Endodermal cell (in vitro differentiated cells): ENCODE data around the gene MYRF. TPM values are rescaled to one million over a fixed set of nuclear protein-coding genes. Genes with fewer than 3 reads are reported as not detected.

Source experiments
- DNase-seq: peaks from one replicate; pipeline ENCODE4 v3.0.0-alpha.2; 2017
- H3K27ac ChIP-seq: 2 replicates; pipeline ENCODE4 v1.5.1; 2013; ENCODE audit warnings: mild to moderate bottlenecking, low read depth, low read length, moderate library complexity
- H3K27me3 ChIP-seq: 2 replicates; pipeline ENCODE4 v1.6.1; 2013; ENCODE audit warnings: mild to moderate bottlenecking, low read length, moderate library complexity; ENCODE audit not compliant: insufficient read depth, control insufficient read depth, poor library complexity, severe bottlenecking
- H3K36me3 ChIP-seq: 2 replicates; pipeline ENCODE4 v1.7.0; 2013; ENCODE audit warnings: mild to moderate bottlenecking, low read length, moderate library complexity; ENCODE audit not compliant: control insufficient read depth, insufficient read depth
- H3K4me1 ChIP-seq: one replicate; pipeline ENCODE4 v1.7.0; 2013; ENCODE audit warnings: low read length; ENCODE audit not compliant: control insufficient read depth, insufficient read depth
- H3K4me3 ChIP-seq: 2 replicates; pipeline ENCODE4 v1.5.1; 2013; ENCODE audit warnings: mild to moderate bottlenecking, low read length, moderate library complexity
- H3K9ac ChIP-seq: 2 replicates; pipeline ENCODE4 v1.6.1; 2013; ENCODE audit warnings: mild to moderate bottlenecking, low read length, moderate library complexity; ENCODE audit not compliant: poor library complexity, severe bottlenecking; ENCODE audit errors: extremely low read depth
- H3K9me3 ChIP-seq: 2 replicates; pipeline ENCODE4 v1.6.1; 2013; ENCODE audit warnings: mild to moderate bottlenecking, low read length, moderate library complexity; ENCODE audit not compliant: control insufficient read depth
- H3K27ac Mint-ChIP-seq: 2 replicates; pipeline ENCODE4 v1.8.0; 2020; ENCODE audit warnings: mixed read lengths
- H3K27me3 Mint-ChIP-seq: 2 replicates; pipeline ENCODE4 v1.8.0; 2021; ENCODE audit warnings: mild to moderate bottlenecking, mixed read lengths; ENCODE audit not compliant: insufficient read depth
- H3K36me3 Mint-ChIP-seq: 2 replicates; pipeline ENCODE4 v1.8.0; 2020; ENCODE audit warnings: low read depth, mixed read lengths
- H3K4me1 Mint-ChIP-seq: 2 replicates; pipeline ENCODE4 v1.8.0; 2020; ENCODE audit warnings: mixed read lengths
- H3K4me3 Mint-ChIP-seq: 2 replicates; pipeline ENCODE4 v1.8.0; 2020; ENCODE audit warnings: mild to moderate bottlenecking, moderate library complexity, mixed read lengths
- H3K9me3 Mint-ChIP-seq: 2 replicates; pipeline ENCODE4 v1.8.0; 2020; ENCODE audit warnings: mild to moderate bottlenecking, mixed read lengths
- WGBS, 2 experiments: methylation state at CpG; one replicate each; pipeline versions ENCODE4 v1.1.5 to v1.1.7; 2013; ENCODE audit warnings: missing lambda C conversion rate in 2 of 2, mixed read lengths in 1 of 2; ENCODE audit not compliant: insufficient coverage in 1 of 2, insufficient read length in 1 of 2; 5-methylcytosine and 5-hydroxymethylcytosine counted together
- total RNA-seq, 2 donors: library from RNA; stranded (reverse); fragmentation: NEBNext Ultra II Directional in 1 of 2; extraction: Animal tissue kit (Norgen Biotek cat#: 25700) in 1 of 2; gene quantifications; 2 replicates in 1 of 2; 3 replicates in 1 of 2; pipeline ENCODE4 v1.2.1, GENCODE V29; 2021
- TF ChIP-seq, protein P1 (sequence below): fragments of 200-600 bp; sonication (generic); conservative IDR thresholded peaks from 2 replicates; pipeline ENCODE4 v1.5.0; 2021; ENCODE audit warnings: antibody characterized with exemption, mild to moderate bottlenecking

The MYRF gene
- total RNA-seq, 2 donors from 2014 or later: 30.3 to 61.7 TPM

DNA sequence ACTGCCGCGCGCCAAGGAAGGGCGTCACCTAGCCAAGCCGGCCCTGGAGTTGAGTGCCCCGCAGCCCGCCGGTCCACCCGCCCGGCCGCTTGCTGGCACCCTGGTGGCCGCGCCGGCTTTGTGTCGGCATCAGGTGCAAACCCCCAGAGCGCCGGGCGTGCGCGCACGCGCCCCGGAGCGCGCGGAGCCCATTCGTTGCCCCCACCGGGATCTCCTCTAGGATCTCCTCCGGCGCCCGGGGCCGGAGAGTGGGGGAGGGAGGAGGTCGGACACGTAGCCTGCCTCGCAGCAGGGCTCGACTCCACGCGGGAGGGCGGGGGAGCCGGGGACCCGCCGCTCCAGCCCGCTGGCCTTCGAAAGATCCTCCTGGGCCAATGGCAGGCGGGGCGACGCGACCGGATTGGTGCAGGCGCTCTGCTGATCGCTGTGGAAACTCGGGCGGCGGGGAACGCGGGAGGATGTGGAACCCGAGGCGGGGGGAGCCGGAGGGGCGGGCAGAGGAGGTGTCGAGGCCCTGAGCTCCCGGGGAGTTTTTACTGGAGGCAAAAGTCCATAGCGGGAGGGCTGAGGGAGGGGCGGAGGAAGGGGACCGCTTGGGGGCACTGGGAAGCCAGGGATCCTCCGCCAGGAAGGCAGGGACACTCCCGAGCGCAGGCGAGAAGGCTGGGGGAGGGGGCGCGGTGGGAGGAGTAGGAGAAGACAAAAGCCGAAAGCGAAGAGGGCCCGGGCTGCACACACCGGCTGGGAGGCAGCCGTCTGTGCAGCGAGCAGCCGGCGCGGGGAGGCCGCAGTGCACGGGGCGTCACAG is 75.3 kb downstream of the MYRF start, which contains the start of gene FADS2:
Gene FADS2 (plus strand): TSS at position 730 of the 808 bp plus-strand sequence. CDS start 91 bp downstream, outside the sequence.
- DNase-seq: peak; percentile 98
- Mint-ChIP-seq H3K36me3 (peaks cover 14% of the 10 kb centered on the region), H3K4me3 (peak within 1 kb of the TSS; percentile 91), H3K27me3 (no peaks in the 10 kb centered on the region), H3K4me1 (peaks cover 36% of the 10 kb centered on the region), H3K27ac (peak within 1 kb of the TSS; percentile 95), H3K9me3 (no peaks in the 10 kb centered on the region)
- H3K36me3 ChIP-seq: peaks cover 14% of the 10 kb centered on the region
- peaks cover 8% of the 10 kb centered on the region for H3K4me1 ChIP-seq
- H3K9me3 ChIP-seq: no peaks in the 10 kb centered on the region
- H3K27me3 ChIP-seq: no peaks in the 10 kb centered on the region
- H3K4me3 ChIP-seq: peak within 1 kb of the TSS; percentile 98
- WGBS, 2 experiments: 0% methylated on average over 15 to 83 of the region's 83 CpGs
- peak within 1 kb of the TSS; percentile 94 for H3K27ac ChIP-seq
- H3K9ac ChIP-seq: peak within 1 kb of the TSS; percentile 86
- TF ChIP-seq, protein P1, sequence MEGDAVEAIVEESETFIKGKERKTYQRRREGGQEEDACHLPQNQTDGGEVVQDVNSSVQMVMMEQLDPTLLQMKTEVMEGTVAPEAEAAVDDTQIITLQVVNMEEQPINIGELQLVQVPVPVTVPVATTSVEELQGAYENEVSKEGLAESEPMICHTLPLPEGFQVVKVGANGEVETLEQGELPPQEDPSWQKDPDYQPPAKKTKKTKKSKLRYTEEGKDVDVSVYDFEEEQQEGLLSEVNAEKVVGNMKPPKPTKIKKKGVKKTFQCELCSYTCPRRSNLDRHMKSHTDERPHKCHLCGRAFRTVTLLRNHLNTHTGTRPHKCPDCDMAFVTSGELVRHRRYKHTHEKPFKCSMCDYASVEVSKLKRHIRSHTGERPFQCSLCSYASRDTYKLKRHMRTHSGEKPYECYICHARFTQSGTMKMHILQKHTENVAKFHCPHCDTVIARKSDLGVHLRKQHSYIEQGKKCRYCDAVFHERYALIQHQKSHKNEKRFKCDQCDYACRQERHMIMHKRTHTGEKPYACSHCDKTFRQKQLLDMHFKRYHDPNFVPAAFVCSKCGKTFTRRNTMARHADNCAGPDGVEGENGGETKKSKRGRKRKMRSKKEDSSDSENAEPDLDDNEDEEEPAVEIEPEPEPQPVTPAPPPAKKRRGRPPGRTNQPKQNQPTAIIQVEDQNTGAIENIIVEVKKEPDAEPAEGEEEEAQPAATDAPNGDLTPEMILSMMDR: peak; percentile 41

DNA sequence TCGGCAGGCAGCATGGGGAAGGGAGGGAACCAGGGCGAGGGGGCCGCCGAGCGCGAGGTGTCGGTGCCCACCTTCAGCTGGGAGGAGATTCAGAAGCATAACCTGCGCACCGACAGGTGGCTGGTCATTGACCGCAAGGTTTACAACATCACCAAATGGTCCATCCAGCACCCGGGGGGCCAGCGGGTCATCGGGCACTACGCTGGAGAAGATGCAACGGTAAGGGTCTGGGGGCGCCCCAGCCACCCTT is 75.9 kb downstream of the MYRF start:
- no peaks in the 10 kb centered on the region for H3K27me3 ChIP-seq
- Mint-ChIP-seq H3K27ac (peak overlapping the region; percentile 95), H3K4me3 (peak overlapping the region; percentile 91), H3K36me3 (peaks cover 13% of the 10 kb centered on the region), H3K4me1 (peaks cover 41% of the 10 kb centered on the region), H3K27me3 (no peaks in the 10 kb centered on the region), H3K9me3 (no peaks in the 10 kb centered on the region)
- peaks cover 8% of the 10 kb centered on the region for H3K4me1 ChIP-seq
- no peaks in the 10 kb centered on the region for H3K9me3 ChIP-seq
- peak overlapping the region; percentile 98 for H3K4me3 ChIP-seq
- DNase-seq: no peak
- WGBS, 2 experiments: 0 to 2% methylated on average over 10 to 16 of the region's 16 CpGs
- TF ChIP-seq, protein P1: no peak
- peaks cover 19% of the 10 kb centered on the region for H3K36me3 ChIP-seq
- H3K9ac ChIP-seq: peak overlapping the region; percentile 86
- peak overlapping the region; percentile 94 for H3K27ac ChIP-seq

DNA sequence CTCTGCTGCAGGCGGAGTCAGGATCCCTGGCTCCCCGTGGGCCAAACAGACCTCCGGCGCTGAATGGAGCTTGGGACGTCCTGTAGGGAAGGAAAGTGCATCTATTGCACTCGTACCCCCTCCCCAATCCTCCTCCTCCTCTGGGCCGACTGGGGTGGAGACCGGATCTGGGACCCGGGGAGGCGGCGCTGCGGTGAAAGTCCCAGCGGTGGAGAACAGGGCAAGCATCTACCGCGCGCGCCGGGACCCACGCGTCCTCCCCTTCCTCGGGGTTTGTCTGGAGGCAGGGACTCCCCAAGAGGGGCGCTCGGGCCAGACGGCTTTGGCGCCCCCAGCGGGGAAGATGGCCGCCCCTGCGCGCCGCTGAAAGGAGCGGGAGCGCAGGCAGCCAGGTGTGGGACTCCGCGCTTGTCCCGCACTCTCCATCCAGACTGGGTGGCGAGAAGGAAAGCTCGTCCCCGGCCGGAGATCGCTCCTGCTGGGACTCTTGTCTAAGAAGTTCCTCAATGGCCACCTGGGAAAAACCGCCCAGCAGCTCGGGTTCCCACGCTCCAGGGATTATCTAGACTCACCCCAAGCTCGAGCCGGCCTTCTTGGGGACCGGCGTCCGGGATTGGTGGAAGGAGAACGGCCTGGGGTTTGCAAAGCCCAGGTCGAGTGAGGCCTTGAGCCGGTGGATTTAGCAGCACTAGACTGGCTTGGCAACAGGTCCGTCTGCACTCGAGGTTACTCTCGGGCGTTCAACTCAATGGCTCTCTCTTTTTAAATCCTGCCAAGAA is 76.4 kb downstream of the MYRF start:
- Histone ChIP-seq H3K9me3 (no peaks in the 10 kb centered on the region), H3K27me3 (no peaks in the 10 kb centered on the region), H3K4me3 (peak overlapping the region; percentile 98), H3K27ac (peak overlapping the region; percentile 94), H3K9ac (peak overlapping the region; percentile 86), H3K36me3 (peaks cover 16% of the 10 kb centered on the region), H3K4me1 (peaks cover 8% of the 10 kb centered on the region)
- Mint-ChIP-seq H3K4me3 (peak overlapping the region; percentile 91), H3K4me1 (peaks cover 46% of the 10 kb centered on the region), H3K9me3 (no peaks in the 10 kb centered on the region), H3K27me3 (no peaks in the 10 kb centered on the region), H3K27ac (peak overlapping the region; percentile 95), H3K36me3 (peaks cover 17% of the 10 kb centered on the region)
- 1% methylated on average over 22 to 55 of the region's 55 CpGs for WGBS, 2 experiments
- peak; percentile 82 for DNase-seq
- TF ChIP-seq, protein P1: peak; percentile 73
